BE2C (cell line): Measurements from ENCODE around the gene RBM33.

Experiments
- DNase-seq: peaks from one replicate; pipeline ENCODE4 v3.0.0-alpha.2; 2020
- H3K27me3 ChIP-seq: fragments of 250-450 bp; sonication (Bioruptor Pico); 2 replicates; pipeline ENCODE4 v1.5.1; 2020; ENCODE audit warnings: mild to moderate bottlenecking
- H3K36me3 ChIP-seq: fragments of 250-450 bp; sonication (Bioruptor Pico); 2 replicates; pipeline ENCODE4 v1.5.1; 2020; ENCODE audit warnings: mild to moderate bottlenecking
- H3K4me1 ChIP-seq: fragments of 250-450 bp; sonication (Bioruptor Pico); 2 replicates; pipeline ENCODE4 v1.5.1; 2020
- H3K4me3 ChIP-seq: 2 replicates; pipeline ENCODE4 v1.5.1; 2011; ENCODE audit warnings: low read depth, low read length
- H3K9me3 ChIP-seq: fragments of 250-450 bp; sonication (Bioruptor Pico); 2 replicates; pipeline ENCODE4 v1.5.1; 2020
- TF ChIP-seq, protein P1 (sequence below): IDR thresholded peaks from 2 replicates; pipeline ENCODE4 v1.5.1; 2012; ENCODE audit warnings: mild to moderate bottlenecking, low read depth, low read length

RBM33 gene

GRCh38 chr7:155662343-155663043 lies 18.0 kb downstream of the RBM33 start:
- TF ChIP-seq, protein P1, sequence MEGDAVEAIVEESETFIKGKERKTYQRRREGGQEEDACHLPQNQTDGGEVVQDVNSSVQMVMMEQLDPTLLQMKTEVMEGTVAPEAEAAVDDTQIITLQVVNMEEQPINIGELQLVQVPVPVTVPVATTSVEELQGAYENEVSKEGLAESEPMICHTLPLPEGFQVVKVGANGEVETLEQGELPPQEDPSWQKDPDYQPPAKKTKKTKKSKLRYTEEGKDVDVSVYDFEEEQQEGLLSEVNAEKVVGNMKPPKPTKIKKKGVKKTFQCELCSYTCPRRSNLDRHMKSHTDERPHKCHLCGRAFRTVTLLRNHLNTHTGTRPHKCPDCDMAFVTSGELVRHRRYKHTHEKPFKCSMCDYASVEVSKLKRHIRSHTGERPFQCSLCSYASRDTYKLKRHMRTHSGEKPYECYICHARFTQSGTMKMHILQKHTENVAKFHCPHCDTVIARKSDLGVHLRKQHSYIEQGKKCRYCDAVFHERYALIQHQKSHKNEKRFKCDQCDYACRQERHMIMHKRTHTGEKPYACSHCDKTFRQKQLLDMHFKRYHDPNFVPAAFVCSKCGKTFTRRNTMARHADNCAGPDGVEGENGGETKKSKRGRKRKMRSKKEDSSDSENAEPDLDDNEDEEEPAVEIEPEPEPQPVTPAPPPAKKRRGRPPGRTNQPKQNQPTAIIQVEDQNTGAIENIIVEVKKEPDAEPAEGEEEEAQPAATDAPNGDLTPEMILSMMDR, result no peak

GRCh38 chr7:155663937-155664336 lies 19.5 kb downstream of the RBM33 start:
- no peak for DNase-seq
- H3K36me3 ChIP-seq, result peaks cover 15% of the 10 kb centered on the region
- H3K27me3 ChIP-seq, result no peaks in the 10 kb centered on the region
- H3K4me3 ChIP-seq, result no peak overlapping the region
- H3K9me3 ChIP-seq, result no peaks in the 10 kb centered on the region
- TF ChIP-seq, protein P1, result no peak
- no peaks in the 10 kb centered on the region for H3K4me1 ChIP-seq

More at GRCh38 chr7:155662343-155663043, 18.0 kb downstream of the RBM33 start:
- Histone ChIP-seq H3K4me1 (no peaks in the 10 kb centered on the region), H3K4me3 (no peak overlapping the region), H3K9me3 (no peaks in the 10 kb centered on the region), H3K27me3 (no peaks in the 10 kb centered on the region), H3K36me3 (peaks cover 15% of the 10 kb centered on the region)
- no peak for DNase-seq

DNA sequence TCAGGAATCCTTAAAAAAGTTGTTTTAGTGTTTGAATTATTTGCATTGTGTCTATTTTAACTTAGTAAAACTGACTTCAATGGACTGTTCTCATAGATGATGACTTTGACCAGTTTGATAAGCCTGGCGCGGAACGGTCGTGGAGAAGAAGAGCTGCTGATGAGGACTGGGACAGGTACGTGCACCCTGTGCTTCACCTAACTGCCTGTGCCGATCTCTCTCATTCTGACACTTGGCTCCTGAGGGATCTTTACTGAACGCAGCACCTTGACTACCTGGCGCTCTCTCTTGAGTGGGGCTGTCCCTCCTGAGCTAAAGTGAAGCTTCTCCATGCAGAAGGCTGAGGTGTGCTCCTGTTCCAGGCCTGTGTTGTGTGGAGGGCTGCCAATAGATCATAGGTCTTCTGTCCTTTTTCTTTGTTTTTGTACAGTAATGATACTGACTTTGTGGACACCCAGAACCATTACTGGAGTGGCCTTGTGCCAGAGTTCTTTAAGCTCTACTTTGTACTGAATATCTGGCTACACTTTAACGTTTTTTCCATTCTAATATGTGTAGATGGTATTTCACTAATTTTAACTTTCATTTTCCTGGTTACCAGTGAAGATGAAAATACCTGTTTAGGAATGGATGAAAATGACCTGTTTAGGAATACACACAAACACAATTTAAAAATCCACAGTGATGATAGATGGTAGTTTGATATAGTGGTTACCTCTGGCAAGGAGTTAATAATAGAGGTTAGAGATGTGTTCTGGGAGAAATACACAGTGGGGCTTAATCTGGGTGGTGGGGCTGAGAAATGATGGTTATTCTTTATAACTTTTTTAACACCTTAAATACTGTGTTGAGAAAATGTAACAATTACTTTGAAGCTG lies 20.9 kb downstream of the RBM33 start:
- H3K4me1 ChIP-seq, result no peaks in the 10 kb centered on the region

GRCh38 chr7:155665957-155666287 lies 21.5 kb downstream of the RBM33 start:
- H3K4me1 ChIP-seq, result no peaks in the 10 kb centered on the region
- DNase-seq, result no peak
- no peaks in the 10 kb centered on the region for H3K9me3 ChIP-seq
- TF ChIP-seq, protein P1, result no peak
- peaks cover 15% of the 10 kb centered on the region for H3K36me3 ChIP-seq
- H3K27me3 ChIP-seq, result no peaks in the 10 kb centered on the region
- H3K4me3 ChIP-seq, result no peak overlapping the region

More for the DNA sequence above, 20.9 kb downstream of the RBM33 start:
- no peaks in the 10 kb centered on the region for H3K9me3 ChIP-seq
- H3K36me3 ChIP-seq, result peaks cover 15% of the 10 kb centered on the region
- no peak overlapping the region for H3K4me3 ChIP-seq
- TF ChIP-seq, protein P1, result no peak
- DNase-seq, result no peak
- no peaks in the 10 kb centered on the region for H3K27me3 ChIP-seq

DNA sequence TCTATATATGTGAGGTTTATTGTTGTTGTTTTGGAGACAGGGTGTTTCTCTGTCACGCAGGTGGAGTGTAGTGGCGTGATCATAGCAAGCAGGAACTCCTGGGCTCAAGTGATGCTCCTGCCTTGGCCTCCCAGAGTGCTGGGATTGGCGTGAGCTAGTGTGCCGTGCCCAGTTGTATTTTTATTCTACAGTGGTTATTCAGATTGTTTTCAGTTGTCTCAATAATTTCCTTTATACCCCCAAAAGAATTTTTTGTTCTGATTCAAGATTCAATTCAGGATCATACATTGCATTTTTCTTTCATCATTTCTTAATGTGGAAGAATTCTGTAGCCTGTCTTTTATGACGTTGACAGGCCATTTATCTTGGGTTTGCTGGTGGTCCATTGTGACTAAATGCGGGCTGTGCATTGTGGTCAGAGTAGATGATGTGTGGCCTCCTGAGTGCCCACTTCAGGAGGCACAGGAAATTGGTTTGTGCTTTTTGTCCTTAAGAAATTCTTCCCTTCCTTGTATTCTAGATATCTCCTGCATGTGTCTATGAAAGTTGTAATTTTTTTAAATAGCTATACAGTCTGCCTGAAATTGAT lies 22.9 kb downstream of the RBM33 start:
- no peak overlapping the region for H3K4me3 ChIP-seq
- TF ChIP-seq, protein P1, result no peak
- DNase-seq, result no peak
- no peaks in the 10 kb centered on the region for H3K27me3 ChIP-seq
- no peaks in the 10 kb centered on the region for H3K9me3 ChIP-seq
- no peaks in the 10 kb centered on the region for H3K4me1 ChIP-seq
- peaks cover 15% of the 10 kb centered on the region for H3K36me3 ChIP-seq
